Activated naive CD4-positive, alpha-beta T cell treated with anti-CD3 and anti-CD28 coated beads, Interleukin-2, amount 50 U/mL, for 72 hours (primary cell): Measurements from ENCODE around the gene PCBP3. TPM values are rescaled to one million over a fixed set of nuclear protein-coding genes. Genes with fewer than 3 reads are reported as not detected.

Experiments
- ATAC-seq, 2 donors: fragments of 150-1000 bp; cut with Tn5 transposase; 2 replicates each; pipeline ENCODE4 v1.10.0; 2021; ENCODE audit warnings: mild to moderate bottlenecking in 2 of 2, moderate library complexity in 2 of 2
- DNase-seq, 2 donors: peaks; one replicate each; pipeline ENCODE4 v3.0.0; 2021 to 2022; ENCODE audit warnings: low spot score in 2 of 2
- H3K27ac Mint-ChIP-seq, 2 donors: one replicate each; pipeline ENCODE4 v1.8.0; 2022; ENCODE audit warnings: mild to moderate bottlenecking in 2 of 2, mixed read lengths in 2 of 2
- H3K36me3 Mint-ChIP-seq, 2 donors: one replicate each; pipeline ENCODE4 v1.8.0; 2022; ENCODE audit warnings: mixed read lengths in 2 of 2
- H3K9me3 Mint-ChIP-seq, 2 donors: one replicate each; pipeline ENCODE4 v1.8.0; 2022; ENCODE audit warnings: mixed read lengths in 2 of 2
- total RNA-seq, 2 donors: library from RNA; stranded (reverse); gene quantifications; one replicate each; pipeline ENCODE4 v1.2.3, GENCODE V29; 2022

The PCBP3 gene
- total RNA-seq, 2 donors from 2014 or later = 19.7 to 26.3 TPM

GRCh38 chr21:45927851-45928850 is 284.6 kb downstream of the PCBP3 start:
- DNase-seq (no peak), ATAC-seq (no peak)
- Mint-ChIP-seq H3K36me3 (peaks cover 0 to 15% of the 10 kb centered on the region in 2 donors), H3K27ac (no peak overlapping the region), H3K9me3 (no peaks in the 10 kb centered on the region)

DNA sequence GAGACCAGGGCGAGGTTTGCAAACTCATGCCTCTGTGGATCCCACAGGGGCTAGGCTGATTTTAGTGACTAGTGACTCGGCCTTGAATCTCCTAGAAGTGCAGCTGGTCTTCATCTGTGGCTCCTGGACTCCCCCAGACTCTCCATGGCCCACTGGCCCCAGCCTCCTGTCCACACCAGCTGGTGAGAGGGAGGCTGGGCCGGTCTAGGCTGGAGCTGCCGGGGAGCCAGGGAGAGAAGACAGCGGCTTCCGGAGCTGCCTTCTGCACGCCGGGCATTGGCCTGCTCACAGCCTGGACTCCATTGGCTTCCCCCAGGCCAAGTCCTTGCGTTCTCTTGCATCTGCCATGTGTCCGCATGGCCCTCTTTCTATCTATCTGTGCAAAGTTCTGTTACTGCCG is 285.9 kb downstream of the PCBP3 start:
- Mint-ChIP-seq H3K27ac (no peak overlapping the region), H3K9me3 (no peaks in the 10 kb centered on the region), H3K36me3 (peaks cover 0 to 15% of the 10 kb centered on the region in 2 donors)
- no peak for DNase-seq
- ATAC-seq = no peak

DNA sequence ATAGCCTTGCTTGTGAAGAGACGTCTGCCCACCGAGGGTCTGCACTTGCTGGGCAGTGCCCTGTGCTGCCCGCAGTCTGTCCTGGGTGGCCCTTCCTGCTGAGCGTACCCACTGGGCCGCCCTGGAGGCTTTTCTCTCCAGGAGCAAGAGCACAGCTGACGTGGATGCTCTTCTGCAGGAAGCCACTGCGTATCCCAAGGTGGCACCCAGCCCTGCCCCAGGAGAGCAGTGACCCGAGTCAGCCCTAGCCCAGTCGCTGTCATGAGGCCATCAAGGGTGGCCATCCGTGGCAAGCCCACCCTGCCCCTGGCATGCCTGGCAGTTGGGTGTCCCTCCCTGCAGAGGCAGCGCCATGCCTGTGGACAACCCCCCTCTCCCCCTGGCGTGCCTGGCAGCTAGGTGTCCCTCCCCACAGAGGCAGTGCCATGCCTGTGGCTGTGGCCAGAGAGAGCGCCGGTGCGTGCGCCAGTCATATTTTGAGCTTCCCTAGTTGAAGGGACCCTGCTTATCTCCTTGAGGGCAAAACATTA is 286.8 kb downstream of the PCBP3 start:
- no peak overlapping the region for H3K27ac Mint-ChIP-seq
- H3K36me3 Mint-ChIP-seq = peaks cover 4 to 15% of the 10 kb centered on the region in 2 donors
- no peak for DNase-seq
- H3K9me3 Mint-ChIP-seq = no peaks in the 10 kb centered on the region
- ATAC-seq = no peak

DNA sequence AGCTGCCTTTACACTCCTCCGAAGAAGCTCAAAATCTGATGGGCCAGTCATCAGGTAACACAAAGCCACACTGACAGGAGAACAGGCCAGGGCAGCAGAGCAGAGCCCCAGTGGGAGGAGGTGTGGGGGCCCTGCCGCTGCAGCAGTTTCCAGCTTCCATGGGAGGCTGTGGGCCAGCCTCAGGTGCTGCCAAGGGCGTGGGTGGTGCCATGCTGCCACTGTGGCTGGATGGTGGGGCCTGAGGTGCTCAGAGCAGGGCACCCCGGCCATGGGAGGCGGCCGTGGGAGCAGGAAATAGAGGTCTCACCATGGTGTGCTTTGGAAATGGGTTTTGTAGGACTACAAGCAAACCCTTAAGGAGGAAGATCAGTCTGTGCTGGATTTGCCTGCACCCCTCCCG is 287.3 kb downstream of the PCBP3 start:
- Mint-ChIP-seq H3K36me3 (peaks cover 9 to 15% of the 10 kb centered on the region in 2 donors), H3K27ac (no peak overlapping the region), H3K9me3 (no peaks in the 10 kb centered on the region)
- no peak for DNase-seq
- ATAC-seq = no peak

- no peak for DNase-seq
- Mint-ChIP-seq H3K36me3 (peaks cover 11 to 15% of the 10 kb centered on the region in 2 donors), H3K27ac (peak overlapping the region; percentile 80 to 95), H3K9me3 (no peaks in the 10 kb centered on the region)
- peak in 1 of 2 donors; percentile 53 for ATAC-seq
These were observed 288.0 kb downstream of the PCBP3 start for GRCh38 chr21:45931397-45931969.

DNA sequence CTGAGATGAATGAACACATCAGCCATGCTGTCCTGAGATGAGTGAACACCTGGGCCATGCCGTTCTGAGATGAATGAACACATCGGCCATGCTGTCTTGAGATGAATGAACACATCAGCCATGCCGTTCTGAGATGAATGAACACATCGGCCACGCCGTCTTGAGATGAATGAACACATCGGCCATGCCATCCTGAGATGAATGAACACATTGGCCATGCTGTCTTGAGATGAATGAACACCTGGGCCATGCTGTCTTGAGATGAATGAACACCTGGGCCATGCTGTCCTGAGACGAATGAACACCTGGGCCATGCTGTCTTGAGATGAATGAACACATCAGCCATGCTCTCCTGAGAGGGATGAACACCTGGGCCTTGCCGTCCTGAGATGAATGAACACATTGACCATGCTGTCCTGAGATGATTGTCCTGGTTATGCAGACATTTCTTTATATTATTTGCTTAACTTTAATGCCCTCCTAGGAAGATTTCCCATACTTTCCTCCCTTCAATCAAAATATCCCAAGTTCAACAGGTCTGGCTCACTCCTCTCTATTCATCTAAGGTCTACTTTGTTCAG is 289.5 kb downstream of the PCBP3 start:
- ATAC-seq (peak in 1 of 2 donors; percentile 57), DNase-seq (peak in 1 of 2 donors; percentile 35)
- Mint-ChIP-seq H3K36me3 (peaks cover 11 to 15% of the 10 kb centered on the region in 2 donors), H3K27ac (peak overlapping the region in 1 of 2 donors; percentile 95), H3K9me3 (no peaks in the 10 kb centered on the region)

DNA sequence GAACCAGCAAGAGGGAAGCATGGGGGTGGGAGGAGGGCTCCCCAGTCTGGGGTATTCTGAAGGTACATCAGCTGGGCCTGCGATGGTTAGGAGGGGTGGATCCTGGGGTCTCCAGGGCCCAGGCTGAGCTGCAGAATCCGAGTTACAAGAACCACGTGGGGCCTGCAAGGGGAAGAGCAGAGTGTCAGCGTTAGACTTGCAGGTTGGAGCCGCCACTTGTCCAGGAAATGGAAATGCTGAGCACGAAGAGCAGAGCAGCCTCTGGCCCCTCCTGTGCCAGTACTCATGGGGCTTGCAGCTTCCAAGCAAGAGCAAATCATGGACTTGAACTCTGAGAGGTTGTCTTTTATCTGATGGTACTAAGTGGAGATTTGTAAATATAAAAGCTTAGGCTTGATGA is 290.6 kb downstream of the PCBP3 start:
- Mint-ChIP-seq H3K36me3 (peaks cover 11 to 15% of the 10 kb centered on the region in 2 donors), H3K9me3 (no peaks in the 10 kb centered on the region), H3K27ac (no peak overlapping the region)
- DNase-seq (no peak), ATAC-seq (no peak)

GRCh38 chr21:45934554-45934953 is 291.0 kb downstream of the PCBP3 start:
- ATAC-seq = no peak
- no peak for DNase-seq
- no peak overlapping the region for H3K27ac Mint-ChIP-seq
- no peaks in the 10 kb centered on the region for H3K9me3 Mint-ChIP-seq
- H3K36me3 Mint-ChIP-seq = peaks cover 11 to 15% of the 10 kb centered on the region in 2 donors

GRCh38 chr21:45935628-45936027 is 292.1 kb downstream of the PCBP3 start:
- Mint-ChIP-seq H3K9me3 (no peaks in the 10 kb centered on the region), H3K27ac (no peak overlapping the region), H3K36me3 (peaks cover 11 to 15% of the 10 kb centered on the region in 2 donors)
- ATAC-seq = no peak
- DNase-seq = no peak

- Mint-ChIP-seq H3K9me3 (no peaks in the 10 kb centered on the region), H3K27ac (no peak overlapping the region), H3K36me3 (peaks cover 2 to 11% of the 10 kb centered on the region in 2 donors)
- no peak for DNase-seq
- ATAC-seq = no peak
These were observed 294.4 kb downstream of the PCBP3 start for GRCh38 chr21:45937721-45938452.

DNA sequence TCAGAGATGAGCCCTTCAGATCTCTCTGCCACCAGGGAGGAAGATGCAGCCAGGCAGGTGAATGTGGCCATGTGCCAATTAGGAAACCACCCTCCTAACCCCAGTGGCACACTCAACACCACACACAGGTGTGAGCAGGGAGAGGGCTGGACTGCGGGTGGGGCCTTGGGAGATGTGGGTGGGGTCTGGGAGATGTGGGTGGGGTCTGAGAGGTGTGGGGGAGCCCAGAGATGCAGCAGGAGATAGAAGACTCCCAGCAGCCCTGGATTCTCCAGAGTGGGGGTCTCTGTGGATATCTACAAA is 294.9 kb downstream of the PCBP3 start:
- H3K9me3 Mint-ChIP-seq = no peaks in the 10 kb centered on the region
- DNase-seq (no peak), ATAC-seq (no peak)
- peaks cover 0 to 11% of the 10 kb centered on the region in 2 donors for H3K36me3 Mint-ChIP-seq
- H3K27ac Mint-ChIP-seq = no peak overlapping the region

DNA sequence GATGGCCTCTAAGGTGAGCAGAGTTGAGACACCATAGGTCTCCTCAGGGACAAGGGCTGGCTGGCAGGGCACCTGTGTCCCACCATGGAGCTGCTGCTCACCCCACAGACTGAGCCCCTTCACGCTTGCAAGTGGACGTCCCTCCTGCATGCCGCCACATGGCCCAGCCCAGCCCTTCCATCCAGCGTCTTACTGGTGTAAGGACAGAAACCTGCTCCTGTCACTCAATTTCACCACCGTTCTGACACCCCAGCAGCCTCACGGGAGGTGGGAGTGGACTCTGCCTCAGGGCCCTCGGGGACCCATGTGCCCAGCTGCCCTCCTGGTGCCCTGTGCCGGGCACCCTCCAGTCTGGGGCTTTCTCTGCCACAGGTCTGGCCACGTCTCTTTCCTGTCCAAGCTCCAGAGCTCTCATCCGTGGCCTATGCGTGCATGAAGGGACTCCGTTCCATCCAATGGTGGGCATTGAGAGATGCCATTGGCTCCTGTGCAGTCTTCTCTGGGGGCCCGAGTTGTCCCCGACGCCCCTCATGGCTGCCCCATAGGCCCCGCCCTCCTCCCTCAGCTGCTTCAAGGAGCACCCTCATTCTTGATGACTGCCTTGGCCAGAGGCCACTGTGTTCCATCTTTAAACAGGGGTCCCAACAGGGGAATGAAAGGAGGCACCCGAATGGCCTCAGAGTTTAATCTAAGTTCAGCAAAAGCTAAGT is 295.4 kb downstream of the PCBP3 start:
- Mint-ChIP-seq H3K27ac (no peak overlapping the region), H3K9me3 (no peaks in the 10 kb centered on the region), H3K36me3 (peaks cover 0 to 11% of the 10 kb centered on the region in 2 donors)
- DNase-seq (no peak), ATAC-seq (no peak)

GRCh38 chr21:45939521-45940045 is 296.1 kb downstream of the PCBP3 start:
- Mint-ChIP-seq H3K27ac (no peak overlapping the region), H3K36me3 (peaks cover 0 to 11% of the 10 kb centered on the region in 2 donors), H3K9me3 (no peaks in the 10 kb centered on the region)
- no peak for DNase-seq
- no peak for ATAC-seq

- ATAC-seq (no peak), DNase-seq (no peak)
- Mint-ChIP-seq H3K27ac (no peak overlapping the region), H3K9me3 (no peaks in the 10 kb centered on the region), H3K36me3 (peaks cover 0 to 10% of the 10 kb centered on the region in 2 donors)
These were observed 296.6 kb downstream of the PCBP3 start for GRCh38 chr21:45940091-45940490.

DNA sequence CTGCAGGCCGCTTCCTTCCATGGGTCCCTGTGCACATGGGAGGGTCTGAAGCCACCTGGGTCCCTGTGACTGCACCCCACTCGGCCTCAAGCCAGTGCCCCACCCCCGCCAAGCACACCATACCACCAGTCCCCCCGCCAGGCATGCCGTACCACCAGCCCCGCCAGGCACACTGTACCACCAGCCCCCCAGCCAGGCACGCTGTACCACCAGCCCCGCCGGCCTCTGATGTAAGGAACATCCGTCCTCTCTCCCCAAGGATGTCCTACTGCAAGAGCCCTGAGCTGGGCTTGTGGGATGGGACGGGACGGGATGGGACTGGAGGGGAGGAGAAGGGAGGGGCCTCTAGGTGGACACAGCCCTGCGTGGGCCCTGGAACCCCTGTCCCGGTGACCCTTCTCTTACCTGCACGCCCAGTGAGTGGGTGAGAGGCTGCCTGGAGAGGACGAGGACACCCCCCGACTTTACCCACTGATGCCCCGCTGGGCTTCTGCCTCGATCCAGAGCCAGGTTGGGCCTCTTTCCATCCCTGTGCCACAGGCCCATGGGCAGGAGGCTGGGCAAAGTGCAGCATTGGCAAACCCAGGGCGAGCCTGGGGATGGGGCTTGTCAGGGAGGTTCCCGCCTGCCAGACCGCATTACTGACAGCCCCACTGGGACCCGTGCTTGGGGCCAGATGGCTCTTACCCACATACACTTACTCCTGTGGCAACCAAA is 297.3 kb downstream of the PCBP3 start:
- ATAC-seq (no peak), DNase-seq (no peak)
- H3K9me3 Mint-ChIP-seq = no peaks in the 10 kb centered on the region
- H3K36me3 Mint-ChIP-seq = peaks cover 0 to 3% of the 10 kb centered on the region in 2 donors
- H3K27ac Mint-ChIP-seq = no peak overlapping the region
